ENCODE measurements around the gene OR5H2. TPM values are rescaled to one million over a fixed set of nuclear protein-coding genes. Genes with fewer than 3 reads are reported as not detected.

OR5H2 gene
- total and polyA plus RNA-seq, 2 of the 4 experiments (the other 2 are of a cell fraction) = not detected

GRCh38 chr3:98291332-98291957, 9.1 kb downstream of the OR5H2 start:
- Histone ChIP-seq H3K4ac (ENCODE audit: low read depth, low read length) (no peak overlapping the region), H3K18ac (ENCODE audit: low read depth, low read length) (no peak overlapping the region), H2BK120ac (ENCODE audit: low read depth, low read length) (no peak overlapping the region), H3K79me1 (ENCODE audit: low read depth in 1 of 2, low read length in 2 of 2) (no peaks in the 10 kb centered on the region), H3K4me2 (ENCODE audit: low read depth, low read length) (no peak overlapping the region), H3K36me3 (ENCODE audit: control insufficient read depth, insufficient read depth, low read length) (no peaks in the 10 kb centered on the region), H3K56ac (ENCODE audit: extremely low read depth, insufficient read depth, low read length) (no peak overlapping the region), H2AFZ (replicated peaks; ENCODE audit: low read length, poor library complexity) (no peak overlapping the region), H4K91ac (ENCODE audit: insufficient read depth, low read depth, low read length) (no peak overlapping the region), H3K9ac (ENCODE audit: low read depth, low read length) (no peak overlapping the region), H2BK15ac (ENCODE audit: low read depth, low read length) (no peak overlapping the region), H3K9me3 (ENCODE audit: control insufficient read depth, insufficient read depth, low read length) (no peaks in the 10 kb centered on the region), H3K14ac (replicated peaks; ENCODE audit: low read depth, low read length) (no peak overlapping the region), H2AK9ac (replicated peaks; ENCODE audit: low read depth, low read length, poor library complexity) (no peak overlapping the region), H4K20me1 (ENCODE audit: insufficient read depth, low read length) (no peaks in the 10 kb centered on the region), H2BK20ac (ENCODE audit: low read depth, low read length) (no peak overlapping the region), H3K27me3 (ENCODE audit: control insufficient read depth, insufficient read depth, low read length) (no peaks in the 10 kb centered on the region), H3K4me1 (ENCODE audit: control insufficient read depth, insufficient read depth, low read length) (no peaks in the 10 kb centered on the region), H4K5ac (ENCODE audit: low read depth, low read length) (no peak overlapping the region), H4K8ac (ENCODE audit: low read depth in 2 of 2, low read length in 2 of 2) (no peak overlapping the region), H2BK5ac (ENCODE audit: low read depth, low read length, poor library complexity, severe bottlenecking) (no peak overlapping the region), H2AK5ac (ENCODE audit: low read depth, low read length) (no peak overlapping the region), H3K9me1 (ENCODE audit: insufficient read depth, low read length) (no peaks in the 10 kb centered on the region), H3K4me3 (ENCODE audit: insufficient read depth, low read depth, low read length) (no peak overlapping the region), H3K23ac (ENCODE audit: low read depth, low read length) (no peak overlapping the region), H3K27ac (ENCODE audit: insufficient read depth, low read length) (no peak overlapping the region)
- dilution Hi-C loops (cut with HindIII; ENCODE audit: low sequenced_read_pairs, unreplicated experiment) = no loop called here
- 29% methylated on average over 4 of the region's 10 CpGs; no CpG with 5 or more reads in 1 of the 2 experiments for WGBS, 2 experiments (ENCODE audit: extremely low coverage in 2 of 2, insufficient read length in 1 of 2)
- no peak for TF ChIP-seq RCOR1 (IDR thresholded peaks at IDR 0.05; ENCODE audit: insufficient replicate concordance, low read length)
- ATAC-seq (ENCODE audit: low read depth) = no peak
- intact Hi-C loops (cut with micrococcal nuclease) = no loop called here
- ChIA-PET POLR2A (ENCODE audit: unreplicated experiment) (no interaction called here), CTCF (no interaction called here)
- in situ Hi-C loops (cut with MboI; ENCODE audit: low sequenced_read_pairs) = no loop called here
- DNase-seq = no peak
- no TSS peak for BruUV-seq (replicated peaks)
